ENCODE measurements around the gene ACOX3.
A peak's percentile ranks its signal among the peaks of the same experiment; 100 is the strongest.
"Not testable (repeated sequence)": the region's sequence is repeated elsewhere in the genome, so short reads cannot be mapped to it uniquely, and the experiment has no call there.

The ACOX3 gene

GRCh38 chr4:8440492-8441311 is at the start of gene ACOX3, which contains the start of gene TRMT44:
TSS of gene ACOX3 (minus strand) at chr4:8440723. CDS start at chr4:8416521, 24,202 bp downstream.
TSS of gene TRMT44 (plus strand) at chr4:8440777. CDS start at chr4:8440823, 46 bp downstream.
- peak; percentile 98 for DNase-seq

- DNase-seq, result no peak
Measured at GRCh38 chr4:8488791-8489369, 48.4 kb upstream of the ACOX3 start.

DNA sequence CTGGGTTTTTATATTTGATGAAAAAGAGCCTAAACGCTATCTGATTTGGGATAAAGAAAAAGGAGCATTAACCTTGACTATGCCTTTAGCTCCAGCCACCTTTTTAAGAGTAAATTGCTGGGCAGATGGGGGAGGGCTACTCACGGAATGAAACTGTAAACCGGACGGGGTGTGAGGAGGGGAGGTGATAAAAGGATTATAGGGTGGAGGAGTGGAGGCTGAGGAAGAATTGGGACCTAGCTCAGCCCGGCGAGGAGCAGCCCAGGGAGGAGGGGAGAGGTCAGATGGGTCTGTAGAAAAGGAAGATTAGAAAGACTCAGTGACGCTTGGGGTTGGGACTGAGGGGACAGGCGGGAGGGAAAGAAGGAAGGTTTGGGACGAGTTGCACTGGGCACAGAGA is 46.1 kb upstream of the ACOX3 start:
- not testable (repeated sequence) for DNase-seq

DNA sequence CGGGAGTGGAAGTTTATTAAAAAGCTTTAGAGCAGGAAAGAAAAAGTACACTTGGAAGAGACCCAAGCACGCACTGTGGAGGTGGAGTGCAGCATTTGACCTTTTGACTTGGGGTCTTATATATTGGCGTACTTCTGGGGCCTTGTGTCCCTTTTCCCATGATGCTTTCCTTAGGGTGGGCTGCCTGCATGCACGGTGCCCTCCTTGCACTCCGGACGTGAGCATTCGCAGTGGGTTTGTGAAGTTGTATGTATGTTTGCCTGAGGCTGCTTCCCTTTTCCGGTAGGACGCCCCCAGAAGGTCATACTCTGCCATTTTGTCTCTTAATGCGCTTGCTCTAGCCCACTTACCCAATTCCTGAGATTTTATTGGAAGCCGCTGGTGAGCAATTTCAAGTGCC is 39.7 kb upstream of the ACOX3 start:
- DNase-seq, result no peak

DNA sequence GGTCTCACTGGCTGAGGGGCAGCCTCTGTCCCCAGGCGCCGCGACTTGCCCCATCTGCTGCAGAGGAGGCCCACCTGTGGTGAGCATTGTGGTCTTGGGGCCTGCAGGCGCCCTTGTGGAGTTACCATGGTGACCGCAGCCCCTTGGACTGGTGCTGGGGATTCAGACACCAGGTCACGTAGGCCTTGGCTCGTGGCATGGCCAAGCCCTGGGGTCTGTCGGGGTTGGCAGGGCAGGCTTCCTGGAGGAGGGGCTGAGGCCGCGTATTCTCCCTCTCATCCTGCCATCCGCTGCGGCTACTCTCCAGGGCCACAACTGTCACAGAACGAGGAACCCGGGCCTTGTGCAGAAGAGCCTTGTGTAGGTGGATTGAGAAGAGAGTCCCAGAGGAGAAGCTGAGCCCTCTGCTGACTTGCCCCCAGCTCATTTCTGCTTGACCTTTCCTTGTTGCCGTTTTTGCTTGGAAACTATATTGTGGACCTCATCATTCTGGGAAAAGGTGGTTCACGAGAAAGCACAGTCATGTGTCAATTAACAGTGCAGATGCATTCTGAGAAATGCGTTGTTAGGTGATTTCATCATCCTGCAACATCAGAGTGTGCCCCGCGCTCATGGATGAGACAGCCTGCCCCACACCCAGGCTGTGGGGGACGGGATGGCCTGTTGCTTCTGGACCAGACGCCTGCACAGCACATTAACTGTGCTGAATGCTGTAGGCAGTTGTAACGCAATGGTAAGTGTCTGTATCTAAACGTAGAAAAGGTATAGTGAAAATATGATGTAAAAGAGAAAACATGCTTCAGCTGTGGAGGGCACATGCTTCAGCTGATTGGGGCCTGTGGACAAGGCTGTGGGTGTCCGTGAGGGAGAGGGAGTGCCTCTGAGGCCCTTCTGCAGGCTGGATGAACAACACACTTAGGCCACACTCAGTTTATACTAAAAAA is 38.5 kb upstream of the ACOX3 start:
- DNase-seq, result no peak

- no peak for DNase-seq
Measured at GRCh38 chr4:8478371-8478770, 37.8 kb upstream of the ACOX3 start.

GRCh38 chr4:8477676-8478075 is 37.2 kb upstream of the ACOX3 start:
- no peak for DNase-seq

GRCh38 chr4:8477095-8477635 is 36.6 kb upstream of the ACOX3 start:
- DNase-seq, result no peak

DNA sequence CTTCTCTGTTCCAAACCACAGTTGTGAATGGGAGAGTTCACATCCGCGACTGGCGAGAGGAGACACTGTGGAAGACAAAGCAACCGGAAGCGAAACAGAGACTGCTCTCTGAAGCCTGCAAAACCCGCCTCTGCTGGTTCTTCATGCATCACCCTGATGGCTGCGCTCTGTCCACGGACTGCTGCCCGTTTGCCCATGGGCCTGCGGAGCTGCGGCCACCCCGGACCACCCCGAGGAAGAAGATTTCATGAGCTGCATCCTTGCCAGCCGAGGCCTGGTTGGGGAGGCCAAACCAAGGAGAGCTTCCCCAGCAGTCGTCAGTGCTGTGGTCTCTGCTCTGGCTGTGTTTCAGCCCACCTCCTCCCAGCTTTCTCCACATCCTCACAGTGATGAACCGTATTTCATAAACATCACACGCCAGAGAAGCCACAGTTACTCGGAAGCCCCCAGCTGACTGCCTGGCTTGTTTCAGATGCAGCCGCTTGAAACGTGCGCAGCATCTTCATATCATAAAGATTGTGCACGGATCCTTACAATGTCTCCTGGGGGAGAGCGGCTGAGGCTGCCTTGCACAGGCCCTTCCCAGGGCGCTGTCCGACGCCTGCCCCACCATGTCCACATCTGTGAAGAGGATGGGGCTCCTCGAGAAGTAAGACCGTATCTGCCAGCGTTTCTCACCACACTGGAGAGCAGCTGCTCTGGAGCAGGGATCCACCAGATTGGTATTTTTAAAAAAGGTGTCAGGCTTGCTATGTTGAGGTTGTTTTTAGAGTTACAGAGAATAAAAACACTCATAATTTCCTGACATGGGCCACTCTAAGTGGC is 35.4 kb upstream of the ACOX3 start:
- no peak for DNase-seq

DNA sequence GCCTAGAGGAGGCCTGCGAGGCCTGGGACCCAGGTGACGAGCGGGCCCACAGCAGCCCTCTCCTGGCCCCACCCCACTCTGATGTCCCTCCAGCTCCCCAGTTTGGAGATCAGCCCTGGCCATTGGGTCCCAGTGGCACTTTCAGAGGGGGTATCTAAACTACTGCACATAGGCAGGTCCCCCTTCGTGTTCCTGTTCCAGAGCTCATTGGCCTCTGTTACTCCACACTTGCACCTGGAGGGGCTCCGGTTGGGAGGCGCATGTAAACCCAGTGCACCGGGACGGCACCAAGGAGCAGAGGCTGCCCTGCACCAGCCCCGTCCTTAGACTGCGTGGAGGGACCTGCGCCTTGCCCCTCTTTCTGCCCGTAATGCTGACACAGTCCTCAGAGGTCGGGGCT is 34.3 kb upstream of the ACOX3 start:
- DNase-seq, result no peak

- DNase-seq, result no peak
Measured at GRCh38 chr4:8473920-8474590, 33.5 kb upstream of the ACOX3 start.

- DNase-seq, result no peak
Measured at GRCh38 chr4:8473198-8473919, 32.8 kb upstream of the ACOX3 start.

- no peak for DNase-seq
Measured at GRCh38 chr4:8472689-8473197, 32.2 kb upstream of the ACOX3 start.

- DNase-seq, result no peak
Measured at GRCh38 chr4:8472158-8472688, 31.7 kb upstream of the ACOX3 start.

DNA sequence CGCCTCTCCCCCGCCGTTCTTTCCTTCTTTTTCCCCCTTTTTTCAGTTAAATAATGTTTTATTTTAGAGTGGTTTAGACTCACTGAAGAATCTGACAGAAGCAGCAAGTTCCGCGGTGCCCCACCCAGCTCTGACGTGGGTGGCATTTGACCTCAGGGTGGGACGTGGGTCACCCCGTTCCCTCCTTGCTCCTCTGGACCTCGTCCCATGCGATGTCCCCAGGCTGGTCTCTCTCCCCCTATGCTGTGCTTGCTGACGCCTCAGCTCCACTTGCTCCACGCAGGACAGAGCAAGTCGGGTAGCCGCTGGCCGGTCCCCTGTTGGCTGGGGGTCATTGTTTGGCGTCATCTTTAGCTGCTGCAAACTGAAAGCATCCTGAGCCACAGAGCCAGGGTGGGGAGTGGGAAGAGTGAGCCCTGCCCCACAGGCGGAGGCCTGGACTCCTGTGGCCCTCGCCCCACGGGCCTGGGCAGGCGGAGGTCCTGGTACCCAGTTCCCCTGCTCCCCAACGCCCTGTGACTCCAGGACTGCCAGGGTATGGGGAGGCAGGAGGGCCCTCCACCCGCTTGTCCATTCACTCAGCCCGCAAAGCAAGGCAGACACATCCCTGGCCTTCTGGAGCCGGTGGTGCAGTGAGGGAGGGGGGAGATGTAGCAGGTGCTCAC is 30.8 kb upstream of the ACOX3 start:
- no peak for DNase-seq

GRCh38 chr4:8470451-8471024 is 30.0 kb upstream of the ACOX3 start:
- DNase-seq, result no peak

DNA sequence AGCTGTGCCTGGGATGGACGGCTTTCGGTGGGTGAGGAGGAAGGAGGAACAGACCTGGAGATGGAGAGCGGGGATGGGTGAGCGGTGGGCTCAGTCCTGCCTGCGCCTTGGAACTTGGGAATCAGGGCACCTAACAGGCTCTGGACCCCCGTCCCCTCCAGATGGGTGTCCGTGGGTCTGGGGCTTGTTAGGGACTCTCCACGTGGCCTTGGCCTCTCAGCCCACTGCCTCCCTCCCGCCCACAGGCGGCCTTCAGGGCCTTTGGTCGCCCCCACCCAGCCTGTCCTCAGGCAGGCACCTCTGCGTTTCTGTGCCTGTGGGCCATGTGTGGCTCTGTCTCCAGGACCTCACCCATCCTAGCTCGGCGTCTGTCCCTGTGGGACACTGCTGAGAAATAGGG is 29.0 kb upstream of the ACOX3 start:
- no peak for DNase-seq

DNA sequence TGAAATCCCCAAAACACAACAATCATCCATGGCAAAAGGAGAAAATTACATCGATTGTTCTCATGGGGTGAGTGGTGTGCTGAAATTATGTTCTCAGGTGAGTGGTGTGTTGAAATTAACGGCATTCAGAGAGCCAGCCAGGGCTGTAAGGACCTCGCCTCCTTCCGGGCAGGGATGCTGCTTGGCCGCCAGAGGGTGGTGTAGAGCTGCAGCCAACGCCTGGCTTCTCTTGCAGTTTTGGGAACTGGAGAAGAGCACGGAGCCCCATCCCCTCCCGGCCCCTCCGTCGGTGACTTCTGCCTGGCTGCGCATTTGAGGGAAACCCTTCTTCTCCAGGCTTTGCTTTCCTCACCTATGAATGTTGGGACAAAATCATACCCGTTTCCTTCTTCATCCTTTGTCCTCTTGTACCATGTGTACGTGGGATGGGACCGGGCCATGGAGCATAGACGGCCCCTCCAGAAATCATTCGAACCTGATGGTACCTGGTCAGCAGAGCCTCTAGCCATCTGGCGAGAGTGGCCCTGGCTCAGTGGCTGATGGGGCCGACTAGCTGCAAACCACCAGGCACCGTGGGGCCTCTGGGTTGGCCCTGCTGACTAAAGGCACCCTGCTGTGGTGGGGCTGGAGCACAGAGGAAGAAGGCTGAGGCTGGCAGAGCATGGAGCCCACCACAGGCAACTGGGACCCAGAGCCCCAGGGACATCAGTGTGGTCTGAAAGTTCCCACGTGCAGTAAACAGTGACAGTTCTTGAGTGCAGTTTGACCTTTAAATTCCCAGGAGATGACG is 28.4 kb upstream of the ACOX3 start:
- DNase-seq, result peak; percentile 4

DNA sequence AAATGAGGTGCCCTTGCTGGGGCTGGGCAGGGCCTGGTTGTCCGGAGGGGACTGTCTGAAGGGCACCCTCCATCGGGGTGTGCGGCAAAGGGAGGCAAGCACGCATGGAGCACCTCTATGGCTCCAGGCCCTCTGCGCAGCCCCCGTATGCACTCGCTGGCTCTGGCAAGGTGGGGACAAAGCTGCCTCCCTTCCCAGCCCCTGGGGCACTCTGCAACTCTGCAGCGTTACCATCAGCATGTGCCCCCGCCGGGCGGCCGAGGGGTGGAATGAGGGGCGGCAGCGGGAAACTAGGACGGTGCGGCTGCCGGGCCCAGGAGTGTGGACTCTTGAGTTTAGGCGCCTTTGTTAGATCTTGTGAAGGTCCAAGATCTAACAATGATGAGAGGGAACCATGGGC is 26.5 kb upstream of the ACOX3 start:
- DNase-seq, result no peak

Measured in activated T-cell treated with anti-CD3 and anti-CD28 coated beads for 4 hours (primary cell).